ENCODE results near the gene SPRR5. TPM values are rescaled to one million over a fixed set of nuclear protein-coding genes. Genes with fewer than 3 reads are reported as not detected.

Gene SPRR5
- total RNA-seq, 1 experiment from 2014 or later: not detected

GRCh38 chr1:152986578-152986977, 39.6 kb downstream of the SPRR5 start:
- Histone ChIP-seq H3K4me1 (no peaks in the 10 kb centered on the region), H3K27me3 (0 out of 2 replicates have a peak, but pooled peaks cover 3% of the 10 kb centered on the region), H3K27ac (no peak overlapping the region), H3K4me3 (no peak overlapping the region), H3K9me3 (replicated peaks) (no peaks in the 10 kb centered on the region), H3K36me3 (no peaks in the 10 kb centered on the region)
- DNase-seq: no peak

DNA sequence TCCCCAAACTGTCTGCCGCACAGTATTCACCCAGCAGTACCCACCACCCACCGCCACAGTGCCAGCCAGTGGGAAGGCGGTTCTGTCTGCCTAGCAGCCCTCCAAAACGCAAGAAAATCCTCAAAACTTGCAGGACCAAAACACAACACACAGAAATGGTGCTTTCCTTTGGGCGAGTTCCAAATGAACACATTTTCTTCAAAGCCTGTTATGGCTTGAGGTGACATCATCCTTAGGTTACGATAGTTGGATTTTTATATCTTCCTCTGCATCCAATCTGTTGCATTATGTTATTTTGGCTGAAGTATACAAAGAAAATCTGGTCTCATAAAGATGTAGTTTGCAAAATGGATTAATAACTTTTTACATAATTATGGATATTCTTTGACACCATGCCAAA, 46.2 kb downstream of the SPRR5 start:
- H3K36me3 ChIP-seq: no peaks in the 10 kb centered on the region
- 0 out of 2 replicates have a peak, but pooled peaks cover 3% of the 10 kb centered on the region for H3K27me3 ChIP-seq
- H3K4me1 ChIP-seq: no peaks in the 10 kb centered on the region
- no peaks in the 10 kb centered on the region for H3K9me3 ChIP-seq (replicated peaks)
- no peak overlapping the region for H3K27ac ChIP-seq
- H3K4me3 ChIP-seq: no peak overlapping the region
- no peak for DNase-seq

- no peak overlapping the region for H3K27ac ChIP-seq
- H3K27me3 ChIP-seq: no peaks in the 10 kb centered on the region
- no peaks in the 10 kb centered on the region for H3K9me3 ChIP-seq (replicated peaks)
- DNase-seq: no peak
- no peaks in the 10 kb centered on the region for H3K4me1 ChIP-seq
- no peaks in the 10 kb centered on the region for H3K36me3 ChIP-seq
- H3K4me3 ChIP-seq: no peak overlapping the region
Observed at GRCh38 chr1:152995842-152996241, 48.8 kb downstream of the SPRR5 start.

- DNase-seq: no peak
- H3K27me3 ChIP-seq: no peaks in the 10 kb centered on the region
- no peak overlapping the region for H3K4me3 ChIP-seq
- H3K4me1 ChIP-seq: no peaks in the 10 kb centered on the region
- no peak overlapping the region for H3K27ac ChIP-seq
- no peaks in the 10 kb centered on the region for H3K36me3 ChIP-seq
- no peaks in the 10 kb centered on the region for H3K9me3 ChIP-seq (replicated peaks)
Observed at GRCh38 chr1:152996633-152997400, 49.8 kb downstream of the SPRR5 start.

GRCh38 chr1:152997901-152998300, 50.9 kb downstream of the SPRR5 start:
- no peaks in the 10 kb centered on the region for H3K9me3 ChIP-seq (replicated peaks)
- no peaks in the 10 kb centered on the region for H3K27me3 ChIP-seq
- no peaks in the 10 kb centered on the region for H3K4me1 ChIP-seq
- H3K4me3 ChIP-seq: no peak overlapping the region
- H3K27ac ChIP-seq: no peak overlapping the region
- H3K36me3 ChIP-seq: no peaks in the 10 kb centered on the region
- no peak for DNase-seq

DNA sequence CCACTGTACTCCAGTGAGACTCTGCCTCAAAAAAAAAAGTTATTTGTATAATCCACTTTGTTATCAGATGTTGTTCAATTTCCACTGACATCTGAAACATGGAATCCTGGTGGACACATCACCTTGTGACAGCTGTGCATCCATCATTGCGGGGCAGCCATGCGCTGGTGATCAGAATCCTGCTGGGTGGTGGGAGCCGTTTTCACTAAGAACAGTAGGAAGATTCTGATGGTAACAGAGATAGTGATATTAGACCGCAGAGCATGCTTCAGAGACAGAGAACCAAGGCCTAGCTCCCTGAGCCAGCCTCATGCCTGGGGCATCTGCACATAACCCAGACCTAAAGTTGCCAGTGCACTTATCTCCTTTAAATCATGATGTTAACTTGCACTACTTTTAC, 51.5 kb downstream of the SPRR5 start:
- H3K4me1 ChIP-seq: no peaks in the 10 kb centered on the region
- no peaks in the 10 kb centered on the region for H3K9me3 ChIP-seq (replicated peaks)
- no peaks in the 10 kb centered on the region for H3K36me3 ChIP-seq
- H3K27ac ChIP-seq: no peak overlapping the region
- no peaks in the 10 kb centered on the region for H3K27me3 ChIP-seq
- no peak for DNase-seq
- no peak overlapping the region for H3K4me3 ChIP-seq

Other genes starting within 250 kb of the SPRR5 start
- gene LCE2A, start 248.9 kb upstream of the SPRR5 start, total RNA-seq (2014; rRNA removed; shearing (Covaris generic)): not detected in 2 replicates
- gene LCE4A, start 239.0 kb upstream of the SPRR5 start, total RNA-seq (2014; rRNA removed; shearing (Covaris generic)): not detected in 2 replicates
- not detected in 2 replicates for gene KPRP, start 189.2 kb upstream of the SPRR5 start, total RNA-seq (2014; rRNA removed; shearing (Covaris generic))
- not detected in 2 replicates for gene LCE1F, start 172.1 kb upstream of the SPRR5 start, total RNA-seq (2014; rRNA removed; shearing (Covaris generic))
- gene LCE1E, start 160.9 kb upstream of the SPRR5 start, total RNA-seq (2014; rRNA removed; shearing (Covaris generic)): not detected in 2 replicates
- not detected in 2 replicates for gene LCE1D, start 150.5 kb upstream of the SPRR5 start, total RNA-seq (2014; rRNA removed; shearing (Covaris generic))
- gene LCE1C, start 140.6 kb upstream of the SPRR5 start, total RNA-seq (2014; rRNA removed; shearing (Covaris generic)): not detected in 2 replicates
- not detected in 2 replicates for gene LCE1B, start 135.2 kb upstream of the SPRR5 start, total RNA-seq (2014; rRNA removed; shearing (Covaris generic))
- not detected in 2 replicates for gene LCE1A, start 119.7 kb upstream of the SPRR5 start, total RNA-seq (2014; rRNA removed; shearing (Covaris generic))
- gene LCE6A, start 104.3 kb upstream of the SPRR5 start, total RNA-seq (2014; rRNA removed; shearing (Covaris generic)): not detected in 2 replicates
- not detected in 2 replicates for gene LCE7A, start 87.2 kb upstream of the SPRR5 start, total RNA-seq (2014; rRNA removed; shearing (Covaris generic))
- not detected in 2 replicates for gene SMCP, start 68.9 kb upstream of the SPRR5 start, total RNA-seq (2014; rRNA removed; shearing (Covaris generic))
- not detected in 2 replicates for gene IVL, start 38.7 kb upstream of the SPRR5 start, total RNA-seq (2014; rRNA removed; shearing (Covaris generic))
- not detected in 2 replicates for gene SPRR4, start 23.4 kb downstream of the SPRR5 start, total RNA-seq (2014; rRNA removed; shearing (Covaris generic))
- gene SPRR1A, start 36.9 kb downstream of the SPRR5 start, total RNA-seq (2014; rRNA removed; shearing (Covaris generic)): not detected in 2 replicates
- not detected in 2 replicates for gene SPRR3, start 54.5 kb downstream of the SPRR5 start, total RNA-seq (2014; rRNA removed; shearing (Covaris generic))
- not detected in 2 replicates for gene SPRR1B, start 84.0 kb downstream of the SPRR5 start, total RNA-seq (2014; rRNA removed; shearing (Covaris generic))
- not detected in 2 replicates for gene SPRR2D, start 93.9 kb downstream of the SPRR5 start, total RNA-seq (2014; rRNA removed; shearing (Covaris generic))
- not detected in 2 replicates for gene SPRR2A, start 110.3 kb downstream of the SPRR5 start, total RNA-seq (2014; rRNA removed; shearing (Covaris generic))
- not detected in 2 replicates for gene SPRR2B, start 124.4 kb downstream of the SPRR5 start, total RNA-seq (2014; rRNA removed; shearing (Covaris generic))
- not detected in 2 replicates for gene SPRR2E, start 147.3 kb downstream of the SPRR5 start, total RNA-seq (2014; rRNA removed; shearing (Covaris generic))
- gene SPRR2F, start 166.3 kb downstream of the SPRR5 start, total RNA-seq (2014; rRNA removed; shearing (Covaris generic)): not detected in 2 replicates
- gene SPRR2G, start 203.7 kb downstream of the SPRR5 start, total RNA-seq (2014; rRNA removed; shearing (Covaris generic)): not detected in 2 replicates

Measured in SJCRH30 (cell line).